ENCODE data around the gene BNIPL. TPM values are rescaled to one million over a fixed set of nuclear protein-coding genes. Genes with fewer than 3 reads are reported as not detected.
A peak's percentile ranks its signal among the peaks of the same experiment; 100 is the strongest.

BNIPL gene
- total and polyA plus RNA-seq, 2 of the 13 experiments (the other 11 are each of a cell fraction or from before 2014, with no cell fraction given): 0.40 to 1.1 TPM

GRCh38 chr1:151012684-151013471 lies 23.5 kb upstream of the BNIPL start (continued):
- TF ChIP-seq U2AF1 (optimal IDR thresholded peaks at IDR 0.05; ENCODE audit: low read depth, low read length) (no peak), FOXJ3 (CRISPR knock-in tag; IDR thresholded peaks at IDR 0.05; ENCODE audit: borderline replicate concordance) (no peak), PITX1 (CRISPR knock-in tag; IDR thresholded peaks at IDR 0.05) (0 out of 2 replicates have a peak, but pooled peaks have one; percentile 47), ZNF224 (CRISPR knock-in tag; IDR thresholded peaks at IDR 0.05) (no peak), KAT2B (IDR thresholded peaks at IDR 0.05; ENCODE audit: borderline replicate concordance, low read depth, low read length) (no peak), ZNF510 (CRISPR knock-in tag; IDR thresholded peaks at IDR 0.05; ENCODE audit: low read depth) (no peak), ATF1 (CRISPR knock-in tag; IDR thresholded peaks at IDR 0.05) (peak; percentile 54; the same call in 1 of the 2 replicates), MLLT10 (CRISPR knock-in tag; IDR thresholded peaks at IDR 0.05) (no peak), DBP (CRISPR knock-in tag; IDR thresholded peaks at IDR 0.05; ENCODE audit: not compliant biosample characterization) (no peak), ELF1 (CRISPR knock-in tag; IDR thresholded peaks at IDR 0.05) (no peak), ATF6 (CRISPR knock-in tag; conservative IDR thresholded peaks at IDR 0.05) (no peak), GZF1 (CRISPR knock-in tag; IDR thresholded peaks at IDR 0.05) (no peak), FOXM1 (CRISPR knock-in tag; IDR thresholded peaks at IDR 0.05) (no peak), ZNF674 (CRISPR knock-in tag; IDR thresholded peaks at IDR 0.05; ENCODE audit: low read depth) (no peak), HDAC6 (IDR thresholded peaks at IDR 0.05; ENCODE audit: low read depth, low read length) (no peak), SRY (CRISPR knock-in tag; IDR thresholded peaks at IDR 0.05) (no peak), ZNF276 (CRISPR knock-in tag; IDR thresholded peaks at IDR 0.05; ENCODE audit: low read depth) (no peak), ZNF280D (CRISPR knock-in tag; IDR thresholded peaks at IDR 0.05) (peak; percentile 80; the same call in 1 of the 2 replicates), TEF (CRISPR knock-in tag; IDR thresholded peaks at IDR 0.05) (no peak), ZNF501 (CRISPR knock-in tag; IDR thresholded peaks at IDR 0.05) (no peak)
